Neural progenitor cell (in vitro differentiated cells): ENCODE data around the gene ARF6. TPM values are rescaled to one million over a fixed set of nuclear protein-coding genes. Genes with fewer than 3 reads are reported as not detected.
"Not testable (repeated sequence)": the region's sequence is repeated elsewhere in the genome, so short reads cannot be mapped to it uniquely, and the experiment has no call there.

ENCODE experiments used
- DNase-seq: peaks from one replicate; pipeline ENCODE4 v3.0.0-alpha.2; 2016; ENCODE audit warnings: low spot score
- H2AFZ ChIP-seq: fragments of 200-600 bp; sonication (generic); replicated peaks from 2 replicates; pipeline ENCODE4 v1.6.1; 2016; ENCODE audit warnings: antibody characterized with exemption
- H3F3A ChIP-seq: fragments of 200-600 bp; sonication (generic); 2 replicates; pipeline ENCODE4 v1.6.1; 2016; ENCODE audit warnings: antibody characterized with exemption, low read depth
- H3K27ac ChIP-seq: fragments of 200-600 bp; sonication (generic); 2 replicates; pipeline ENCODE4 v1.5.1; 2016; ENCODE audit warnings: mild to moderate bottlenecking
- H3K27me3 ChIP-seq: fragments of 200-600 bp; sonication (generic); 2 replicates; pipeline ENCODE4 v1.6.1; 2016; ENCODE audit warnings: mild to moderate bottlenecking, moderate library complexity
- H3K36me3 ChIP-seq: fragments of 200-600 bp; sonication (generic); 2 replicates; pipeline ENCODE4 v1.5.1; 2016
- H3K4me1 ChIP-seq: fragments of 200-600 bp; sonication (generic); 2 replicates; pipeline ENCODE4 v1.6.1; 2016; ENCODE audit warnings: mixed run types
- H3K4me2 ChIP-seq: fragments of 200-600 bp; sonication (generic); 2 replicates; pipeline ENCODE4 v1.6.1; 2016
- H3K4me3 ChIP-seq: fragments of 200-600 bp; sonication (generic); 2 replicates; pipeline ENCODE4 v1.5.1; 2016
- H3K79me2 ChIP-seq: fragments of 200-600 bp; sonication (generic); 2 replicates; pipeline ENCODE4 v1.6.1; 2016; ENCODE audit warnings: low read depth
- H3K9ac ChIP-seq: fragments of 200-600 bp; sonication (generic); 2 replicates; pipeline ENCODE4 v1.6.1; 2016
- H3K9me3 ChIP-seq: fragments of 200-600 bp; sonication (generic); 2 replicates; pipeline ENCODE4 v1.5.1; 2016; ENCODE audit warnings: low read depth
- H4K20me1 ChIP-seq: fragments of 200-600 bp; sonication (generic); 2 replicates; pipeline ENCODE4 v1.6.1; 2016; ENCODE audit warnings: low read depth
- H3K27ac Mint-ChIP-seq: 3 replicates; pipeline ENCODE4 v1.8.0; 2021; ENCODE audit warnings: mixed read lengths
- H3K27me3 Mint-ChIP-seq: 2 replicates; pipeline ENCODE4 v1.8.0; 2022; ENCODE audit warnings: low read depth, mild to moderate bottlenecking, inconsistent platforms, moderate library complexity, mixed read lengths; ENCODE audit not compliant: insufficient read depth
- H3K36me3 Mint-ChIP-seq: 3 replicates; pipeline ENCODE4 v1.8.0; 2021; ENCODE audit warnings: mixed read lengths
- H3K4me1 Mint-ChIP-seq: 3 replicates; pipeline ENCODE4 v1.8.0; 2021; ENCODE audit warnings: mixed read lengths
- H3K4me3 Mint-ChIP-seq: 3 replicates; pipeline ENCODE4 v1.8.0; 2021; ENCODE audit warnings: mild to moderate bottlenecking, moderate library complexity, mixed read lengths
- H3K9me3 Mint-ChIP-seq: 3 replicates; pipeline ENCODE4 v1.8.0; 2020; ENCODE audit warnings: mixed read lengths
- EZH2 ChIP-seq: fragments of 200-600 bp; sonication (generic); IDR thresholded peaks from 2 replicates; pipeline ENCODE4 v1.6.1; 2017; ENCODE audit warnings: antibody characterized with exemption, mild to moderate bottlenecking, moderate library complexity
- EZH2phosphoT487 ChIP-seq: fragments of 200-600 bp; sonication (generic); IDR thresholded peaks from 2 replicates; pipeline ENCODE4 v1.6.1; 2017; ENCODE audit warnings: antibody characterized with exemption
- total RNA-seq: library from RNA; depleted of rRNA; stranded (reverse); fragments of >200 nt; gene quantifications from 2 replicates; pipeline ENCODE4 v1.2.3, GENCODE V29; 2015; ENCODE audit warnings: low replicate concordance
- TF ChIP-seq, protein P1 (sequence below): fragments of 200-600 bp; sonication (generic); IDR thresholded peaks from 2 replicates; pipeline ENCODE4 v1.5.1; 2017; ENCODE audit warnings: antibody characterized with exemption, mild to moderate bottlenecking

The ARF6 gene
- total RNA-seq, 1 donor from 2014 or later, result 48.7 TPM

GRCh38 chr14:49893309-49894213 is 679 bp downstream of the ARF6 start:
- H3K4me3 Mint-ChIP-seq, result peak overlapping the region; percentile 97
- peaks cover 51% of the 10 kb centered on the region for H3K79me2 ChIP-seq
- peak overlapping the region; percentile 97 for H3K4me2 ChIP-seq
- H3K4me3 ChIP-seq, result peak overlapping the region; percentile 84
- peaks cover 40% of the 10 kb centered on the region for H3K4me1 Mint-ChIP-seq
- peak overlapping the region; percentile 91 for H3K9ac ChIP-seq
- H3K27ac Mint-ChIP-seq, result peak overlapping the region; percentile 99
- peaks cover 42% of the 10 kb centered on the region for H4K20me1 ChIP-seq
- H2AFZ ChIP-seq, result peak overlapping the region; percentile 30
- DNase-seq, result peak; percentile 45
- no peaks in the 10 kb centered on the region for H3K27me3 Mint-ChIP-seq
- H3K27ac ChIP-seq, result peak overlapping the region; percentile 90
- H3K9me3 ChIP-seq, result no peaks in the 10 kb centered on the region
- H3K9me3 Mint-ChIP-seq, result no peaks in the 10 kb centered on the region
- peaks cover 6% of the 10 kb centered on the region for H3F3A ChIP-seq
- TF ChIP-seq EZH2 (no peak), EZH2phosphoT487 (no peak)
- TF ChIP-seq, protein P1, sequence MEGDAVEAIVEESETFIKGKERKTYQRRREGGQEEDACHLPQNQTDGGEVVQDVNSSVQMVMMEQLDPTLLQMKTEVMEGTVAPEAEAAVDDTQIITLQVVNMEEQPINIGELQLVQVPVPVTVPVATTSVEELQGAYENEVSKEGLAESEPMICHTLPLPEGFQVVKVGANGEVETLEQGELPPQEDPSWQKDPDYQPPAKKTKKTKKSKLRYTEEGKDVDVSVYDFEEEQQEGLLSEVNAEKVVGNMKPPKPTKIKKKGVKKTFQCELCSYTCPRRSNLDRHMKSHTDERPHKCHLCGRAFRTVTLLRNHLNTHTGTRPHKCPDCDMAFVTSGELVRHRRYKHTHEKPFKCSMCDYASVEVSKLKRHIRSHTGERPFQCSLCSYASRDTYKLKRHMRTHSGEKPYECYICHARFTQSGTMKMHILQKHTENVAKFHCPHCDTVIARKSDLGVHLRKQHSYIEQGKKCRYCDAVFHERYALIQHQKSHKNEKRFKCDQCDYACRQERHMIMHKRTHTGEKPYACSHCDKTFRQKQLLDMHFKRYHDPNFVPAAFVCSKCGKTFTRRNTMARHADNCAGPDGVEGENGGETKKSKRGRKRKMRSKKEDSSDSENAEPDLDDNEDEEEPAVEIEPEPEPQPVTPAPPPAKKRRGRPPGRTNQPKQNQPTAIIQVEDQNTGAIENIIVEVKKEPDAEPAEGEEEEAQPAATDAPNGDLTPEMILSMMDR, result no peak
- peaks cover 12% of the 10 kb centered on the region for H3K36me3 ChIP-seq
- H3K36me3 Mint-ChIP-seq, result peaks cover 11% of the 10 kb centered on the region
- H3K27me3 ChIP-seq, result no peaks in the 10 kb centered on the region
- peaks cover 24% of the 10 kb centered on the region for H3K4me1 ChIP-seq

- peak; percentile 8 for DNase-seq
- peaks cover 12% of the 10 kb centered on the region for H3K36me3 ChIP-seq
- H3K4me1 ChIP-seq, result peaks cover 24% of the 10 kb centered on the region
- H3K27me3 ChIP-seq, H3F3A ChIP-seq, H3K27me3 Mint-ChIP-seq, H2AFZ ChIP-seq, H3K27ac ChIP-seq, H3K9me3 Mint-ChIP-seq, H3K9me3 ChIP-seq: not testable (repeated sequence)
- H3K9ac ChIP-seq, result peak overlapping the region; percentile 91
- peak overlapping the region; percentile 97 for H3K4me3 Mint-ChIP-seq
- H3K79me2 ChIP-seq, result peaks cover 51% of the 10 kb centered on the region
- H4K20me1 ChIP-seq, result peaks cover 42% of the 10 kb centered on the region
- peak overlapping the region; percentile 92 for H3K27ac Mint-ChIP-seq
- H3K4me2 ChIP-seq, result peak overlapping the region; percentile 97
- peaks cover 40% of the 10 kb centered on the region for H3K4me1 Mint-ChIP-seq
- peaks cover 11% of the 10 kb centered on the region for H3K36me3 Mint-ChIP-seq
- H3K4me3 ChIP-seq, result peak overlapping the region; percentile 84
Measured at GRCh38 chr14:49894214-49895107, 1.6 kb downstream of the ARF6 start.

GRCh38 chr14:49895480-49895879 is 2.6 kb downstream of the ARF6 start:
- Mint-ChIP-seq H3K36me3 (peaks cover 11% of the 10 kb centered on the region), H3K27ac (no peak overlapping the region), H3K9me3 (no peaks in the 10 kb centered on the region), H3K4me3 (peak overlapping the region; percentile 97), H3K4me1 (peaks cover 40% of the 10 kb centered on the region), H3K27me3 (no peaks in the 10 kb centered on the region)
- H3K36me3 ChIP-seq, result peaks cover 12% of the 10 kb centered on the region
- no peak overlapping the region for H3K27ac ChIP-seq
- H3K79me2 ChIP-seq, result peaks cover 51% of the 10 kb centered on the region
- H3F3A ChIP-seq, result peaks cover 6% of the 10 kb centered on the region
- no peak overlapping the region for H2AFZ ChIP-seq
- peaks cover 42% of the 10 kb centered on the region for H4K20me1 ChIP-seq
- no peak overlapping the region for H3K9ac ChIP-seq
- peak overlapping the region; percentile 84 for H3K4me3 ChIP-seq
- H3K27me3 ChIP-seq, result no peaks in the 10 kb centered on the region
- no peak for DNase-seq
- no peaks in the 10 kb centered on the region for H3K9me3 ChIP-seq
- H3K4me2 ChIP-seq, result peak overlapping the region; percentile 97
- peaks cover 24% of the 10 kb centered on the region for H3K4me1 ChIP-seq
- TF ChIP-seq, protein P1, result no peak
- no peak for TF ChIP-seq EZH2phosphoT487

DNA sequence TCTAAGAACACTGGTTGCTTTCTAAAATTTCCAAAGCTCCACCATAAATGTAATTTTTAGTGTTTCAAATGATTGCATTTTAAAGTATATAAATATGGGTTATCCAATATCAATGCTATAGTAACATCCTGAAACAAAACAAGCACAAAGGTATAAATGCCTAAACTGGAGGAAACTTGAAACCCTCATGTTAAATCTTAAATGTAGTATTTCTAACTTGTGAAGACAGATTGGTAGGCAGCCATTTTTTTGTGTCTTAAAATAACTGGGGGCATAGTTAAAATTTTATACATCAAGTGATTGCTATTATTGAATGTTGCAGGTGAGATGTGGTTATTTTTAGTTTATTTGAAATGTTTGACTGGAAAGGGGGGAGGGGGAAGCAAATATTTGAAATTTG is 3.4 kb downstream of the ARF6 start:
- not testable (repeated sequence) for H3K27me3 Mint-ChIP-seq, DNase-seq, H3K27ac ChIP-seq, H3K27ac Mint-ChIP-seq, H3K27me3 ChIP-seq, H3K9me3 Mint-ChIP-seq, H3K9ac ChIP-seq, H3K9me3 ChIP-seq, H3F3A ChIP-seq, H2AFZ ChIP-seq
- Histone ChIP-seq H3K36me3 (peaks cover 12% of the 10 kb centered on the region), H3K4me1 (peaks cover 24% of the 10 kb centered on the region), H3K79me2 (peaks cover 51% of the 10 kb centered on the region), H4K20me1 (peaks cover 42% of the 10 kb centered on the region), H3K4me2 (peak overlapping the region; percentile 97), H3K4me3 (peak overlapping the region; percentile 84)
- H3K36me3 Mint-ChIP-seq, result peaks cover 11% of the 10 kb centered on the region
- peak overlapping the region; percentile 97 for H3K4me3 Mint-ChIP-seq
- H3K4me1 Mint-ChIP-seq, result peaks cover 40% of the 10 kb centered on the region
